Measurements from ENCODE around the gene CRB2.

CRB2 gene

GRCh38 chr9:123380852-123381705, 25.1 kb downstream of the CRB2 start:
- TF ChIP-seq CTCF (IDR thresholded peaks at IDR 0.05; ENCODE audit: control insufficient read depth, extremely low read depth, insufficient read depth): no peak
- no peak overlapping the region for H3K4me3 ChIP-seq (ENCODE audit: low read depth, low read length)
- DNase-seq (ENCODE audit: low read depth): no peak

DNA sequence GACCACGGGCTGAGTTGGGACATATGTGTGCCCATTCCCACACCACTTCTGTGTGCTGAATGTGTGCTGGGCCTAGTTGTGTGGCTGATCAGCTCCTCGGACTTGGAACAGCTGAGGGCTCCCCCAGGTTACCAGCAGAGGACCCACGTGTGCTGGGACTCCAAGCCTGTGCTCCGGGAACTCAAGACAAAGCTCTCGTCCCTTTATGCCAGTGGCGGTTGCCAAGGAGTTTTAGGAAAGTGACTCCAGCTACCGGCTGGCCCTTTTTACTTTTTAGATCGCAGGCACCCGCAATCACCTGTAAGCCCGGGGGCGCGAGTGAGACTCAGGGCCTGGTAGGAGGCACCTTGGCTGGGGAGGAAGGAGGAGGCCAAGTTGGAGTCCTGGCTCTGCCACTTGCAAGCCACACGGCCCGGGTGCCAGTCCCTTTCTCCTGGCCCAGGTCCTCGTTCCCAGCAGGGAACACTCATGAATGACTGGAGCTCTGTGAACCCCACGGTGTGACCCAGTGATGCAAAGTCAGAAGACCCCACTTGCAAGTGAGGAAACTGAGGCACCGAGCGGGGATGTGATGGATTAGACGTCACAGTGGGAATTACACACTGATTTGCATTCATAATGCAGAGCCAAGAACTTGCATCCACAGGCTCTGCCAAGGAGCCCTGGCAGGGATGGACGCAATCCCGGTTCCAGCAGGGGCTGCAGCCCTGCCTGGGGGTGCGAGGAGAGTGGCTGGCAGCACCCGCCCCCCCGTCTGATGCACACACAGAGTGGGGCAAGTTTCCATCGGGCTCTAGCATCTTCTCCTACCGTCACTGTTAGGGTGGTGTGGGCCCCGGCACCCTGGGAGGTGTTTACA, 26.9 kb downstream of the CRB2 start:
- no peak for DNase-seq (ENCODE audit: low read depth)
- no peak for TF ChIP-seq CTCF (IDR thresholded peaks at IDR 0.05; ENCODE audit: control insufficient read depth, extremely low read depth, insufficient read depth)
- H3K4me3 ChIP-seq (ENCODE audit: low read depth, low read length): no peak overlapping the region

- no peak for TF ChIP-seq CTCF (IDR thresholded peaks at IDR 0.05; ENCODE audit: control insufficient read depth, extremely low read depth, insufficient read depth)
- no peak for DNase-seq (ENCODE audit: low read depth)
- H3K4me3 ChIP-seq (ENCODE audit: low read depth, low read length): no peak overlapping the region
These were observed 27.6 kb downstream of the CRB2 start for GRCh38 chr9:123383512-123384170.

DNA sequence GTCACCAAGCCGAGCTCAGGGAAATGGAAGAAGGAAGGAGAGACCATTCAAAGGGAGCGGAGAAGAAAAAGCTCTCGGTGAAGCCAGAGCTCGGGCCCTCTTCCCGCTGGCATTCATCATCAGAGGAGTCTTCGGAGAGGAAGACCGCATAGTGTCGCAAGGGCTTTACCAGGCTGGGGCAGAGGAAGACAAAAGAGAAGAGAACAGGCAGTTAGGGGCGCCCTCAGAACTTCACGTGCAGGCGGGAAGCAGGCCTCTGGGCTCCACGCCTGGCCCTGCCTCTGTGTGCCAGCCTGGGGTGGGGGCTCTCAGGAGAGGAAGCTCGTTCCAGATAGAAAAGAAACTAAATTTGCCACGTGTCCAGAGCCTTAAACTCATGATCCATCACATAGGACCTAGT, 31.7 kb downstream of the CRB2 start:
- no peak for DNase-seq (ENCODE audit: low read depth)

DNA sequence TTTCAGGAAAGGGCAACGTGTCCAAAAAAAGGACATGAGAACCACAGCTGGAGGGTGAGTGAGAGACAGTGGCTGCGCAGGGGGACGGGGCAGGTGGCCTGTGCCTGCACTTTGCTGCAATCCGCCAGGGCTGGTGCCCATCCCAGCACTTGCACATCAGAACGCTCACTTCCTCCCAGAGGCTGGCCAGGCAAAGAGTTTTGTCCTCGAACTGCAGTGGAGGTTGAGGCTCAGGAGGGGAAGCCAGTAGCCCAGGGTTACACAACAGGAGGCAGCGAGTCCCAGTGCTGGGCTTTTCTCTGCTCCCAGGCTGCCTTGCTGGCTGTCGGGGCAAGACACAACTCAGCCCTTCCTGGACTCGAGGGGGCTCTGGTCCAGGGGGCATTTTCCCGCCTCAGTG, 33.1 kb downstream of the CRB2 start:
- no peak overlapping the region for H3K4me3 ChIP-seq (ENCODE audit: low read depth, low read length)
- DNase-seq (ENCODE audit: low read depth): no peak
- TF ChIP-seq CTCF (IDR thresholded peaks at IDR 0.05; ENCODE audit: control insufficient read depth, extremely low read depth, insufficient read depth): no peak

More for the DNA sequence above, 31.7 kb downstream of the CRB2 start:
- TF ChIP-seq CTCF (IDR thresholded peaks at IDR 0.05; ENCODE audit: control insufficient read depth, extremely low read depth, insufficient read depth): no peak
- H3K4me3 ChIP-seq (ENCODE audit: low read depth, low read length): no peak overlapping the region

DNA sequence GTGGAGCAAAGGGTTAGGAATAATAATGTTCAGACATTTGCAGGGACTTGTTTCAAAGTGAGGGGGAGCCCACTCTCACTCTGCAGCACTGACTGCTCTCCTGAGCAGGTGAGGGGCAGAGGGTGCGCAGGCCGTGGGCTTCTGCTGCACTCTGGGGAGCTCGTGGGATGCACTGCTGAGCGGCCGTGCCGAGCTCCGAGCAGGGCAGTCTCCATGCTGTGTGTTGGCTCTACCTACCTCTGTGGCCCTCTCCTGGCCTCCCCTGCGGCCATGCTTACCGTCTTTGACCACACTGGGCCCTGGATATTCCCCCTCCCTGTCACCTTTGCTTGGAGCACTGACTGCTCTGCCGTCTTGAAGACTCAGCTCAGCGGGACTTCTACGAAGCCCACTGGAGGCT, 33.7 kb downstream of the CRB2 start:
- H3K4me3 ChIP-seq (ENCODE audit: low read depth, low read length): no peak overlapping the region
- no peak for TF ChIP-seq CTCF (IDR thresholded peaks at IDR 0.05; ENCODE audit: control insufficient read depth, extremely low read depth, insufficient read depth)
- no peak for DNase-seq (ENCODE audit: low read depth)

All from LNCaP clone FGC (cell line).